ENCODE data around the gene H6PD.

- TF ChIP-seq, protein P1, sequence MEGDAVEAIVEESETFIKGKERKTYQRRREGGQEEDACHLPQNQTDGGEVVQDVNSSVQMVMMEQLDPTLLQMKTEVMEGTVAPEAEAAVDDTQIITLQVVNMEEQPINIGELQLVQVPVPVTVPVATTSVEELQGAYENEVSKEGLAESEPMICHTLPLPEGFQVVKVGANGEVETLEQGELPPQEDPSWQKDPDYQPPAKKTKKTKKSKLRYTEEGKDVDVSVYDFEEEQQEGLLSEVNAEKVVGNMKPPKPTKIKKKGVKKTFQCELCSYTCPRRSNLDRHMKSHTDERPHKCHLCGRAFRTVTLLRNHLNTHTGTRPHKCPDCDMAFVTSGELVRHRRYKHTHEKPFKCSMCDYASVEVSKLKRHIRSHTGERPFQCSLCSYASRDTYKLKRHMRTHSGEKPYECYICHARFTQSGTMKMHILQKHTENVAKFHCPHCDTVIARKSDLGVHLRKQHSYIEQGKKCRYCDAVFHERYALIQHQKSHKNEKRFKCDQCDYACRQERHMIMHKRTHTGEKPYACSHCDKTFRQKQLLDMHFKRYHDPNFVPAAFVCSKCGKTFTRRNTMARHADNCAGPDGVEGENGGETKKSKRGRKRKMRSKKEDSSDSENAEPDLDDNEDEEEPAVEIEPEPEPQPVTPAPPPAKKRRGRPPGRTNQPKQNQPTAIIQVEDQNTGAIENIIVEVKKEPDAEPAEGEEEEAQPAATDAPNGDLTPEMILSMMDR (IDR thresholded peaks at IDR 0.05 in 4 of 5, conservative IDR thresholded peaks at IDR 0.05 in 1 of 5), result no peak
- no peak for TF ChIP-seq POLR2A (IDR thresholded peaks at IDR 0.05)
Observed at GRCh38 chr1:9263984-9264872, 29.7 kb downstream of the H6PD start.

Measured in gastrocnemius medialis (tissue), 4 donors.